ENCODE measurements around the gene AMIGO3. TPM values are rescaled to one million over a fixed set of nuclear protein-coding genes. Genes with fewer than 3 reads are reported as not detected.

AMIGO3 gene
- total and polyA plus RNA-seq, 2 donors from 2014 or later = 0.73 TPM; not detected in 1

DNA sequence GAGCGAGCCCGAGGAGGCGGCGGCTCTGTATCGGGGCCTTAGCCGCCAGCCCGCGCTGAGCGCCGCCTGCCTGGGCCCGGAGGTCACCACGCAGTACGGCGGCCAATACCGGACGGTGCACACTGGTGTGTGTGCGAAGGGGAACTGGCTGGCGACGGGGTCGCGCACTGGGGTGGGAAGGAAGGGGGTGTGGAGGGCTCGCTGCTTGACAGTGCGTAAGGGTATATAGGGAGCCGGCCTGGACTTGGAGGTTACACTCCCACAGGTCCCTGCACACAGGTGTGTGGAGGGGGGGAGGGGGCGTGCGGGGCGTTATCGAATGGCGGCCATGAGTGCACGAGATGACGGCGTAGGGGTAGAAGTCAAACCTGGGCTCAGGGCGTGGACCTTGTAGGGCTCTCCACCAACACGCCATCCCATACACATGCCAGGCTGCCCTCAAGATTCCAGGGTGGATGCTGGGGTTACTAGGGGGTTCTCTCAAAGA, 44.9 kb downstream of the AMIGO3 start:
- intact Hi-C loops (cut with DNase I) = no loop called here
- H3K9ac ChIP-seq (ENCODE audit: low read length in 3 of 3) = peak overlapping the region; percentile 3 to 82 (median 45)
- FAIRE-seq (no peak), DNase-seq (peak in 1 of 5 donors; percentile 85)
- TF ChIP-seq, protein P1, sequence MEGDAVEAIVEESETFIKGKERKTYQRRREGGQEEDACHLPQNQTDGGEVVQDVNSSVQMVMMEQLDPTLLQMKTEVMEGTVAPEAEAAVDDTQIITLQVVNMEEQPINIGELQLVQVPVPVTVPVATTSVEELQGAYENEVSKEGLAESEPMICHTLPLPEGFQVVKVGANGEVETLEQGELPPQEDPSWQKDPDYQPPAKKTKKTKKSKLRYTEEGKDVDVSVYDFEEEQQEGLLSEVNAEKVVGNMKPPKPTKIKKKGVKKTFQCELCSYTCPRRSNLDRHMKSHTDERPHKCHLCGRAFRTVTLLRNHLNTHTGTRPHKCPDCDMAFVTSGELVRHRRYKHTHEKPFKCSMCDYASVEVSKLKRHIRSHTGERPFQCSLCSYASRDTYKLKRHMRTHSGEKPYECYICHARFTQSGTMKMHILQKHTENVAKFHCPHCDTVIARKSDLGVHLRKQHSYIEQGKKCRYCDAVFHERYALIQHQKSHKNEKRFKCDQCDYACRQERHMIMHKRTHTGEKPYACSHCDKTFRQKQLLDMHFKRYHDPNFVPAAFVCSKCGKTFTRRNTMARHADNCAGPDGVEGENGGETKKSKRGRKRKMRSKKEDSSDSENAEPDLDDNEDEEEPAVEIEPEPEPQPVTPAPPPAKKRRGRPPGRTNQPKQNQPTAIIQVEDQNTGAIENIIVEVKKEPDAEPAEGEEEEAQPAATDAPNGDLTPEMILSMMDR (IDR thresholded peaks at IDR 0.05; ENCODE audit: borderline replicate concordance, extremely low read depth, insufficient read depth) = no peak
- H3K9me3 ChIP-seq (ENCODE audit: control insufficient read depth in 2 of 3, insufficient read depth in 1 of 3, low read length in 3 of 3) = no peaks in the 10 kb centered on the region
- H3K4me1 ChIP-seq (ENCODE audit: control insufficient read depth in 2 of 3, insufficient read depth in 2 of 3, low read depth in 1 of 3, low read length in 3 of 3) = peaks cover 2 to 35% (median 28%) of the 10 kb centered on the region in 3 donors
- H3K27ac ChIP-seq (ENCODE audit: low read depth in 2 of 2, low read length in 2 of 2) = peak overlapping the region in 1 of 2 donors; percentile 47
- peaks cover 4 to 36% (median 14%) of the 10 kb centered on the region in 3 donors for H3K36me3 ChIP-seq (ENCODE audit: control insufficient read depth in 2 of 3, insufficient read depth in 3 of 3, low read length in 3 of 3)
- H3K27me3 ChIP-seq (ENCODE audit: control insufficient read depth, insufficient read depth, low read length) = no peaks in the 10 kb centered on the region
- peak overlapping the region; percentile 63 to 82 (median 75) for H3K4me3 ChIP-seq (ENCODE audit: low read length in 3 of 3)

DNA sequence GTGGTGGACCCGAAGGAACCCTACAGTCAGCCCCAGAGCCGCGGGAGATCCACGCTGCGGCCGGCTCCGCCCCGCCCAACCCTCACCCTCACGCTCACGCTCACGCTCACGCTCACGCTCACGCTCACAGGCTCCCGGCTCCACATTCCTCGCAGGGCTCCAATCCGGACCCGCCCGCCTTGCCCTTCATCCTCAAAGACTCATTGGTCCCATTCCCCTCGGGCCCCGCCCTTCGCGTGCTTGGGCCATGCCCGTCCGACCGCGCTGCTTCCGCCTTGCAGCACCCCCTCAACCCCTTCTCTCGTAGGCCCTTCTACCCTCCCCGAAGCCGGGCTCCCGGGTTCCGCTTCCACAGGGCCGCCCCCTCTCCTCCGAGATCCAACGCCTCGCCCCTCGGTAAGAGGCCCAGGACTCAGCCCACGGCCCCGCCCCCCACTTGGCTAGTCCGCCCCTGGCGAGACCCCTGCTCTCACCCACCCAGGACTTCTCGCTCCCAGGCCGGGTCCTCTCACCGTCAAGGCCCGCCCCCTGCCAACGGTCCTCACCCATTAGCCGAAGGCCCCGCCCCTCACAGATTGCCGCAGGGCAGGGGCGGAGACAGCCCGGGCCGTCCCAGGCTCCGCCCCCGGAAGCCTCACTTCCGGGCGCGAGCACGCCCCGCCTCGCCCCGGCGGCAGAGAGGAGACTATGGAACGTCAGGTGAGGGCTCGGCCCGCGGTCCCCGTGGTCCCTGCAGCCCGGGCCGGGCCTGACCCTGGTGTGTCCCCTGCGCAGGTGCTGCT, 45.6 kb downstream of the AMIGO3 start, which contains the start of gene APEH:
Gene APEH, plus strand, starts transcription at position 637 of the 782 bp plus-strand sequence. Its CDS starts 51 bp downstream, at position 688.
- peak within 1 kb of the TSS; percentile 63 to 82 (median 75) for H3K4me3 ChIP-seq (ENCODE audit: low read length in 3 of 3)
- no peak for FAIRE-seq
- peaks cover 4 to 30% (median 9%) of the 10 kb centered on the region in 3 donors for H3K36me3 ChIP-seq (ENCODE audit: control insufficient read depth in 2 of 3, insufficient read depth in 3 of 3, low read length in 3 of 3)
- peak within 1 kb of the TSS; percentile 85 to 93 for H3K27ac ChIP-seq (ENCODE audit: low read depth in 2 of 2, low read length in 2 of 2)
- TF ChIP-seq, protein P1 (IDR thresholded peaks at IDR 0.05; ENCODE audit: borderline replicate concordance, extremely low read depth, insufficient read depth) = no peak
- DNase-seq = peak; percentile 97 to 99 (median 98)
- H3K4me1 ChIP-seq (ENCODE audit: control insufficient read depth in 2 of 3, insufficient read depth in 2 of 3, low read depth in 1 of 3, low read length in 3 of 3) = peaks cover 2 to 35% (median 31%) of the 10 kb centered on the region in 3 donors
- intact Hi-C loops (cut with DNase I) = no loop called here
- no peaks in the 10 kb centered on the region for H3K27me3 ChIP-seq (ENCODE audit: control insufficient read depth, insufficient read depth, low read length)
- H3K9me3 ChIP-seq (ENCODE audit: control insufficient read depth in 2 of 3, insufficient read depth in 1 of 3, low read length in 3 of 3) = no peaks in the 10 kb centered on the region
- H3K9ac ChIP-seq (ENCODE audit: low read length in 3 of 3) = peak within 1 kb of the TSS; percentile 13 to 82 (median 45)

DNA sequence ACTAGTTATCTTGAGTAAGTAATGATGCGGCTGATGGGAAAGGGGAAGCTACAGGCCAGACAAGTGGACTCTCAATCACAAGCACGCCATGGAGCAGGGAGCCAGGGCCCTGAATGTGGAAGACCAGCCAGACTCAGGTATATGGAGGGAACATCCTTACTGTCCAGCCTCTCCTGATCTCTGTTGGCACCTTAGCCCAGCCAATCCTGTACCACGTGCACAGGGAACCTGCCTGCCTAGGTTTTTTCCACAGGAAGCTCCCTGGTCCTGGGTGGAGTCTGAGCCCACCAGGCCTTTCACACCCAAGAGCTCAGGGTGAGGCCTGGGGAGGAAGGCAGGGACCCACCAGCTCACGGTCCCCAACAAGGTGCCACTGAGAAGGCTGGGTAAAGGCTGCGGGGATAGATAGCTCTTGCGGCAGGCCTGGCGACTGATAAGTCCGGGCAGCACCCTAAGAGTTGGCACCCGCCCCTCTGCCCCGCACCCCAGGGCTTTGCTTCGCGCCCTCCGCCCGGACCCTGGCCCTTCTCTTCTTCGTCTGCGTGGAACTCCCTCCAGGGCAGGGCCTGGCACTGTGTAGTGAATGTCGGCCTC, 46.3 kb downstream of the AMIGO3 start:
- FAIRE-seq (no peak), DNase-seq (peak in 2 of 5 donors; percentile 21 to 32)
- peak overlapping the region in 1 of 3 donors; percentile 71 for H3K9ac ChIP-seq (ENCODE audit: low read length in 3 of 3)
- peak overlapping the region; percentile 63 to 82 (median 75) for H3K4me3 ChIP-seq (ENCODE audit: low read length in 3 of 3)
- peak overlapping the region; percentile 85 to 93 for H3K27ac ChIP-seq (ENCODE audit: low read depth in 2 of 2, low read length in 2 of 2)
- H3K9me3 ChIP-seq (ENCODE audit: control insufficient read depth in 2 of 3, insufficient read depth in 1 of 3, low read length in 3 of 3) = no peaks in the 10 kb centered on the region
- peaks cover 4 to 23% (median 9%) of the 10 kb centered on the region in 3 donors for H3K36me3 ChIP-seq (ENCODE audit: control insufficient read depth in 2 of 3, insufficient read depth in 3 of 3, low read length in 3 of 3)
- peaks cover 2 to 35% (median 31%) of the 10 kb centered on the region in 3 donors for H3K4me1 ChIP-seq (ENCODE audit: control insufficient read depth in 2 of 3, insufficient read depth in 2 of 3, low read depth in 1 of 3, low read length in 3 of 3)
- intact Hi-C loops (cut with DNase I) = no loop called here
- TF ChIP-seq, protein P1 (IDR thresholded peaks at IDR 0.05; ENCODE audit: borderline replicate concordance, extremely low read depth, insufficient read depth) = no peak
- H3K27me3 ChIP-seq (ENCODE audit: control insufficient read depth, insufficient read depth, low read length) = no peaks in the 10 kb centered on the region

Data from kidney (tissue), 14 donors.